ENCODE results near the gene HTRA1. TPM values are rescaled to one million over a fixed set of nuclear protein-coding genes. Genes with fewer than 3 reads are reported as not detected.

HTRA1 gene
- total and polyA plus RNA-seq, 12 donors: 8.5 to 167 (median 78.0) TPM

GRCh38 chr10:122474131-122474818, 12.9 kb downstream of the HTRA1 start:
- Histone ChIP-seq H3K4me1 (replicated peaks in 1 of 2) (peaks cover 16 to 29% of the 10 kb centered on the region in 2 donors), H3K9me3 (replicated peaks in 1 of 3) (no peaks in the 10 kb centered on the region), H3K27ac (peak overlapping the region in 2 of 5 donors; percentile 56 to 73), H3K4me3 (peak overlapping the region in 1 of 4 donors; percentile 5), H3K27me3 (no peaks in the 10 kb centered on the region), H3K36me3 (replicated peaks in 1 of 2) (no peaks in the 10 kb centered on the region)
- peak; percentile 53 to 87 (median 68) for DNase-seq
- no peak for TF ChIP-seq CTCF (IDR thresholded peaks at IDR 0.05)
- no peak for TF ChIP-seq POLR2A (IDR thresholded peaks at IDR 0.05)
- 28 to 44% (median 35%) methylated on average over 14 to 15 of the region's 15 CpGs for WGBS, 4 donors
- intact Hi-C loops (cut with DNase I): no loop called here

- TF ChIP-seq CTCF (IDR thresholded peaks at IDR 0.05): no peak
- no peak for TF ChIP-seq POLR2A (IDR thresholded peaks at IDR 0.05)
- Histone ChIP-seq H3K9me3 (replicated peaks in 1 of 3) (no peaks in the 10 kb centered on the region), H3K36me3 (replicated peaks in 1 of 2) (no peaks in the 10 kb centered on the region), H3K4me1 (replicated peaks in 1 of 2) (peaks cover 10 to 21% of the 10 kb centered on the region in 2 donors), H3K27me3 (no peaks in the 10 kb centered on the region), H3K27ac (peak overlapping the region in 2 of 5 donors; percentile 56 to 73), H3K4me3 (no peak overlapping the region)
- whole genome bisulfite sequencing, 4 donors: 65 to 78% (median 66%) methylated on average over 9 to 12 of the region's 12 CpGs
- intact Hi-C loops (cut with DNase I): no loop called here
- DNase-seq: peak in 2 of 7 donors; percentile 29 to 65
These were observed 13.7 kb downstream of the HTRA1 start for GRCh38 chr10:122475100-122475499.

GRCh38 chr10:122475591-122476332, 14.4 kb downstream of the HTRA1 start:
- TF ChIP-seq POLR2A (IDR thresholded peaks at IDR 0.05): no peak
- no peak for TF ChIP-seq CTCF (IDR thresholded peaks at IDR 0.05)
- H3K9me3 ChIP-seq (replicated peaks in 1 of 3): no peaks in the 10 kb centered on the region
- no peaks in the 10 kb centered on the region for H3K36me3 ChIP-seq (replicated peaks in 1 of 2)
- peaks cover 10 to 21% of the 10 kb centered on the region in 2 donors for H3K4me1 ChIP-seq (replicated peaks in 1 of 2)
- peak overlapping the region in 1 of 5 donors; percentile 14 for H3K27ac ChIP-seq
- WGBS, 4 donors: 81 to 86% (median 84%) methylated on average over 16 of the region's 16 CpGs
- H3K27me3 ChIP-seq: no peaks in the 10 kb centered on the region
- intact Hi-C loops (cut with DNase I): no loop called here
- no peak overlapping the region for H3K4me3 ChIP-seq
- no peak for DNase-seq

- WGBS, 4 donors: 86 to 95% (median 93%) methylated on average over 5 to 6 of the region's 6 CpGs
- DNase-seq: no peak
- Histone ChIP-seq H3K36me3 (replicated peaks in 1 of 2) (no peaks in the 10 kb centered on the region), H3K27ac (peak overlapping the region in 1 of 5 donors; percentile 14), H3K27me3 (no peaks in the 10 kb centered on the region), H3K4me1 (replicated peaks in 1 of 2) (peaks cover 10 to 21% of the 10 kb centered on the region in 2 donors), H3K4me3 (no peak overlapping the region), H3K9me3 (replicated peaks in 1 of 3) (no peaks in the 10 kb centered on the region)
- TF ChIP-seq POLR2A (IDR thresholded peaks at IDR 0.05) (no peak), CTCF (IDR thresholded peaks at IDR 0.05) (no peak)
- intact Hi-C loops (cut with DNase I): no loop called here
These were observed 15.0 kb downstream of the HTRA1 start for GRCh38 chr10:122476333-122476695.
